Upper lobe of left lung (tissue), 6 donors: Measurements from ENCODE around the gene GAK. TPM values are rescaled to one million over a fixed set of nuclear protein-coding genes. Genes with fewer than 3 reads are reported as not detected.
A peak's percentile ranks its signal among the peaks of the same experiment; 100 is the strongest.

ENCODE experiments used
- ATAC-seq, 2 donors: fragments of 200-7000 bp; cut with Tn5 transposase; one replicate each; pipeline ENCODE4 v1.9.1; 2022; ENCODE audit warnings: mild to moderate bottlenecking in 2 of 2, moderate library complexity in 2 of 2; ENCODE audit not compliant: low FRiP score in 2 of 2
- DNase-seq, 2 donors: peaks; one replicate each; pipeline ENCODE4 v3.0.0-alpha.2; 2019 to 2020
- H3K27ac ChIP-seq, 4 donors: fragments of 200-600 bp; sonication (generic); one replicate each; pipeline ENCODE4 v1.5.1; 2016 to 2019
- H3K27me3 ChIP-seq, 4 donors: fragments of 200-600 bp; sonication (generic); one replicate each; pipeline ENCODE4 v1.5.1; 2017 to 2019
- H3K36me3 ChIP-seq, 4 donors: fragments of 200-600 bp; sonication (generic); one replicate each; pipeline ENCODE4 v1.5.1; 2016 to 2019
- H3K4me1 ChIP-seq, 4 donors: fragments of 200-600 bp; sonication (generic); one replicate each; pipeline ENCODE4 v1.5.1; 2018 to 2019
- H3K4me3 ChIP-seq, 4 donors: fragments of 200-600 bp; sonication (generic); one replicate each; pipeline ENCODE4 v1.5.1; 2017 to 2019; ENCODE audit warnings: mild to moderate bottlenecking in 2 of 4, moderate library complexity in 1 of 4
- H3K9me3 ChIP-seq, 4 donors: fragments of 200-600 bp; sonication (generic); one replicate each; pipeline ENCODE4 v1.5.1; 2018 to 2019
- CTCF ChIP-seq, 6 experiments: fragments of 450-650 bp in 4 of 6; fragments of 200-600 bp in 2 of 6; sonication (generic) in 2 of 6; IDR thresholded peaks; one replicate each; pipeline ENCODE4 v1.5.1; 2016 to 2019; ENCODE audit warnings: antibody characterized with exemption in 6 of 6
- EP300 ChIP-seq, 4 donors: sonication (generic); formaldehyde crosslinking; IDR thresholded peaks; one replicate each; pipeline ENCODE4 v1.5.1; 2017; ENCODE audit warnings: antibody characterized with exemption in 4 of 4, control low read depth in 2 of 4
- POLR2A ChIP-seq, 4 donors: fragments of 450-650 bp; IDR thresholded peaks; one replicate each; pipeline ENCODE4 v1.5.1; 2016 to 2017; ENCODE audit warnings: antibody characterized with exemption in 4 of 4, mild to moderate bottlenecking in 2 of 4
- POLR2AphosphoS5 ChIP-seq, 2 donors: sonication (generic); formaldehyde crosslinking; IDR thresholded peaks; one replicate each; pipeline ENCODE4 v1.5.1; 2017; ENCODE audit warnings: antibody characterized with exemption in 2 of 2
- WGBS, 2 donors: methylation state at CpG; one replicate each; pipeline ENCODE4 v1.1.5; 2017 to 2018; 5-methylcytosine and 5-hydroxymethylcytosine counted together
- total RNA-seq, 6 donors: library from RNA; depleted of rRNA in 4 of 6; stranded (reverse); fragments of >200 nt in 4 of 6; gene quantifications; one replicate each; pipeline versions ENCODE4 v1.1.0 to v1.2.1, GENCODE V29; 2016 to 2021
- donor health status: DM: no; HTN: no; CAD: no; lungs with moderate emphysema.
- donor health status: DM: no; HTN: yes; CAD: no; lungs with severe emphysema.

GAK gene
- total RNA-seq, 6 donors from 2014 or later: 116 to 380 (median 154) TPM

GRCh38 chr4:825971-826330 is 106.2 kb downstream of the GAK start, which contains the start of gene CPLX1:
TSS of gene CPLX1 (minus strand) at chr4:826129. CDS start at chr4:824522, 1,607 bp downstream.
- TF ChIP-seq POLR2A (IDR thresholded peaks at IDR 0.05) (no peak), POLR2AphosphoS5 (IDR thresholded peaks at IDR 0.05) (no peak), CTCF (IDR thresholded peaks at IDR 0.05) (no peak), EP300 (IDR thresholded peaks at IDR 0.05) (no peak)
- Histone ChIP-seq H3K4me3 (peak within 1 kb of the TSS in 3 of 4 donors; percentile 43 to 50 (median 48)), H3K9me3 (peaks cover 0 to under 1% (median 0%) of the 10 kb centered on the region in 4 donors), H3K4me1 (peaks cover 15 to 27% (median 18%) of the 10 kb centered on the region in 4 donors), H3K27ac (no peak within 1 kb of the TSS), H3K36me3 (no peaks in the 10 kb centered on the region), H3K27me3 (peaks cover 0 to 67% (median 31%) of the 10 kb centered on the region in 4 donors)
- DNase-seq: peak in 1 of 2 donors; percentile 86
- 4% methylated on average over 21 of the region's 61 CpGs; no CpG with 5 or more reads in 1 of the 2 donors for WGBS, 2 donors
- ATAC-seq: peak in 1 of 2 donors; percentile 11

- Histone ChIP-seq H3K27me3 (peaks cover 0 to 62% (median 31%) of the 10 kb centered on the region in 4 donors), H3K9me3 (no peaks in the 10 kb centered on the region), H3K27ac (no peak overlapping the region), H3K36me3 (no peaks in the 10 kb centered on the region), H3K4me3 (peak overlapping the region in 3 of 4 donors; percentile 43 to 50 (median 48)), H3K4me1 (peaks cover 15 to 27% (median 18%) of the 10 kb centered on the region in 4 donors)
- peak in 1 of 2 donors; percentile 87 for DNase-seq
- WGBS, 2 donors: 9 to 13% methylated on average over 9 to 30 of the region's 94 CpGs
- TF ChIP-seq EP300 (IDR thresholded peaks at IDR 0.05) (no peak), POLR2AphosphoS5 (IDR thresholded peaks at IDR 0.05) (no peak), CTCF (IDR thresholded peaks at IDR 0.05) (no peak)
- peak in 1 of 2 donors; percentile 59 for ATAC-seq
These were observed 106.8 kb downstream of the GAK start for GRCh38 chr4:825063-825970.

GRCh38 chr4:824461-825062 is 107.6 kb downstream of the GAK start:
- DNase-seq: peak in 1 of 2 donors; percentile 79
- Histone ChIP-seq H3K36me3 (no peaks in the 10 kb centered on the region), H3K27ac (no peak overlapping the region), H3K27me3 (peaks cover 0 to 56% (median 31%) of the 10 kb centered on the region in 4 donors), H3K4me1 (peaks cover 15 to 27% (median 18%) of the 10 kb centered on the region in 4 donors), H3K4me3 (no peak overlapping the region), H3K9me3 (no peaks in the 10 kb centered on the region)
- ATAC-seq: no peak
- TF ChIP-seq EP300 (IDR thresholded peaks at IDR 0.05): no peak
- TF ChIP-seq POLR2A (IDR thresholded peaks at IDR 0.05): no peak
- TF ChIP-seq POLR2AphosphoS5 (IDR thresholded peaks at IDR 0.05): no peak
- no peak for TF ChIP-seq CTCF (IDR thresholded peaks at IDR 0.05)
- WGBS, 2 donors: 13 to 20% methylated on average over 3 to 10 of the region's 23 CpGs

- DNase-seq (no peak), ATAC-seq (no peak)
- Histone ChIP-seq H3K27ac (no peak overlapping the region), H3K36me3 (no peaks in the 10 kb centered on the region), H3K4me3 (no peak overlapping the region), H3K4me1 (peaks cover 15 to 27% (median 18%) of the 10 kb centered on the region in 4 donors), H3K9me3 (no peaks in the 10 kb centered on the region), H3K27me3 (peaks cover 0 to 53% (median 31%) of the 10 kb centered on the region in 4 donors)
- 50 to 52% methylated on average over 1 to 20 of the region's 24 CpGs for WGBS, 2 donors
- TF ChIP-seq CTCF (IDR thresholded peaks at IDR 0.05): no peak
These were observed 108.2 kb downstream of the GAK start for GRCh38 chr4:823761-824460.
